SK-N-SH treated with all-trans-retinoic acid at 6 μM for 48 hours (cell line): ENCODE data around the gene PARD3B.

ENCODE experiments used
- ATAC-seq: fragments of 200-7000 bp; cut with Tn5 transposase; 3 replicates; pipeline ENCODE4 v1.9.1; 2020; ENCODE audit warnings: mild to moderate bottlenecking, moderate library complexity
- ARNTL ChIP-seq: fragments of 450-650 bp; formaldehyde crosslinking; IDR thresholded peaks from 2 replicates; pipeline ENCODE4 v1.5.0; 2020; ENCODE audit warnings: low read depth, mild to moderate bottlenecking, moderate library complexity, borderline replicate concordance
- CREB5 ChIP-seq: fragments of 250-450 bp; sonication (Bioruptor Pico); IDR thresholded peaks from 2 replicates; pipeline ENCODE4 v1.5.1; 2020; ENCODE audit warnings: low read depth, mild to moderate bottlenecking, moderate library complexity
- CSDC2 ChIP-seq: fragments of 250-450 bp; sonication (Bioruptor Pico); IDR thresholded peaks from 2 replicates; pipeline ENCODE4 v1.5.0; 2020; ENCODE audit warnings: mild to moderate bottlenecking, moderate library complexity
- CSRNP3 ChIP-seq: fragments of 250-450 bp; sonication (Bioruptor Pico); IDR thresholded peaks from 2 replicates; pipeline ENCODE4 v1.5.1; 2021; ENCODE audit warnings: mild to moderate bottlenecking, moderate library complexity
- ESRRG ChIP-seq: fragments of 250-450 bp; sonication (Bioruptor Pico); IDR thresholded peaks from 2 replicates; pipeline ENCODE4 v1.6.1; 2021; ENCODE audit warnings: mild to moderate bottlenecking
- GLIS3 ChIP-seq: fragments of 250-450 bp; sonication (Bioruptor Pico); IDR thresholded peaks from 2 replicates; pipeline ENCODE4 v1.5.0; 2020; ENCODE audit warnings: mild to moderate bottlenecking, moderate library complexity
- ISL1 ChIP-seq: fragments of 250-450 bp; sonication (Bioruptor Pico); IDR thresholded peaks from 2 replicates; pipeline ENCODE4 v2.1.2; 2022; ENCODE audit warnings: mild to moderate bottlenecking, moderate library complexity
- OSR1 ChIP-seq: fragments of 250-450 bp; sonication (Bioruptor Pico); IDR thresholded peaks from 2 replicates; pipeline ENCODE4 v1.8.0; 2022; ENCODE audit warnings: moderate library complexity, mild to moderate bottlenecking, inconsistent platforms
- PATZ1 ChIP-seq: fragments of 250-450 bp; sonication (Bioruptor Pico); IDR thresholded peaks from 2 replicates; pipeline ENCODE4 v1.8.0; 2020; ENCODE audit warnings: mild to moderate bottlenecking, moderate library complexity, borderline replicate concordance
- POU6F1 ChIP-seq: fragments of 250-450 bp; sonication (Bioruptor Pico); IDR thresholded peaks from 2 replicates; pipeline ENCODE4 v1.8.0; 2021; ENCODE audit warnings: low read depth, mild to moderate bottlenecking, moderate library complexity, borderline replicate concordance
- PPARA ChIP-seq: fragments of 250-450 bp; sonication (Bioruptor Pico); IDR thresholded peaks from 2 replicates; pipeline ENCODE4 v1.5.0; 2020; ENCODE audit warnings: mild to moderate bottlenecking, borderline replicate concordance
- RARB ChIP-seq: fragments of 250-450 bp; sonication (Bioruptor Pico); IDR thresholded peaks from 2 replicates; pipeline ENCODE4 v1.8.0; 2021; ENCODE audit warnings: mild to moderate bottlenecking, moderate library complexity
- SNAI2 ChIP-seq: fragments of 250-450 bp; sonication (Bioruptor Pico); IDR thresholded peaks from 2 replicates; pipeline ENCODE4 v1.5.0; 2020; ENCODE audit warnings: mild to moderate bottlenecking, moderate library complexity
- TCF4 ChIP-seq: fragments of 250-450 bp; sonication (Bioruptor Pico); IDR thresholded peaks from 2 replicates; pipeline ENCODE4 v1.8.0; 2021; ENCODE audit warnings: mild to moderate bottlenecking, moderate library complexity, borderline replicate concordance
- TOX ChIP-seq: fragments of 250-450 bp; sonication (Bioruptor Pico); IDR thresholded peaks from 2 replicates; pipeline ENCODE4 v1.8.0; 2021; ENCODE audit warnings: mild to moderate bottlenecking, moderate library complexity, borderline replicate concordance
- TSHZ2 ChIP-seq: fragments of 250-450 bp; sonication (Bioruptor Pico); IDR thresholded peaks from 2 replicates; pipeline ENCODE4 v1.5.0; 2020; ENCODE audit warnings: mild to moderate bottlenecking, moderate library complexity
- ZFP3 ChIP-seq: fragments of 250-450 bp; sonication (Bioruptor Pico); IDR thresholded peaks from 2 replicates; pipeline ENCODE4 v1.5.0; 2020; ENCODE audit warnings: mild to moderate bottlenecking, moderate library complexity
- ZFP30 ChIP-seq: fragments of 450-650 bp; formaldehyde crosslinking; IDR thresholded peaks from 2 replicates; pipeline ENCODE4 v1.5.0; 2022; ENCODE audit warnings: mild to moderate bottlenecking, moderate library complexity
- ZNF70 ChIP-seq: fragments of 450-650 bp; formaldehyde crosslinking; IDR thresholded peaks from 2 replicates; pipeline ENCODE4 v1.5.0; 2020; ENCODE audit warnings: mild to moderate bottlenecking, moderate library complexity
- ZNF8 ChIP-seq: fragments of 450-650 bp; formaldehyde crosslinking; IDR thresholded peaks from 2 replicates; pipeline ENCODE4 v1.5.0; 2020; ENCODE audit warnings: mild to moderate bottlenecking, moderate library complexity

Gene PARD3B

GRCh38 chr2:205014201-205014600, 468.9 kb downstream of the PARD3B start:
- no peak for TF ChIP-seq RARB
- no peak for TF ChIP-seq TOX (CRISPR knock-in tag)
- TF ChIP-seq CSDC2: no peak
- no peak for TF ChIP-seq ZNF70
- no peak for TF ChIP-seq ZFP30 (CRISPR knock-in tag)
- no peak for TF ChIP-seq ESRRG (CRISPR knock-in tag)
- TF ChIP-seq GLIS3 (CRISPR knock-in tag): no peak
- TF ChIP-seq CREB5 (CRISPR knock-in tag): no peak
- no peak for TF ChIP-seq ARNTL
- no peak for TF ChIP-seq SNAI2 (CRISPR knock-in tag)
- TF ChIP-seq TCF4 (CRISPR knock-in tag): no peak
- no peak for TF ChIP-seq POU6F1 (CRISPR knock-in tag)
- no peak for TF ChIP-seq CSRNP3 (CRISPR knock-in tag)
- no peak for TF ChIP-seq ZNF8 (CRISPR knock-in tag)
- no peak for TF ChIP-seq PATZ1
- no peak for TF ChIP-seq OSR1 (CRISPR knock-in tag)
- no peak for TF ChIP-seq ISL1
- no peak for TF ChIP-seq TSHZ2 (CRISPR knock-in tag)
- no peak for TF ChIP-seq ZFP3
- TF ChIP-seq PPARA (CRISPR knock-in tag): no peak
- no peak for ATAC-seq

- TF ChIP-seq TCF4 (CRISPR knock-in tag): no peak
- no peak for ATAC-seq
Measured at GRCh38 chr2:205017381-205017780, 472.1 kb downstream of the PARD3B start.

GRCh38 chr2:205017912-205018311, 472.6 kb downstream of the PARD3B start:
- TF ChIP-seq PPARA (CRISPR knock-in tag): no peak
- no peak for TF ChIP-seq SNAI2 (CRISPR knock-in tag)
- no peak for TF ChIP-seq CSRNP3 (CRISPR knock-in tag)
- no peak for TF ChIP-seq CSDC2
- TF ChIP-seq PATZ1: no peak
- TF ChIP-seq ZFP30 (CRISPR knock-in tag): no peak
- no peak for ATAC-seq
